Activated naive CD4-positive, alpha-beta T cell treated with Interleukin-2 at 50 U/mL for 16 hours (primary cell): ENCODE results near the gene TMEM47.

Experiments used
- DNase-seq: peaks from one replicate; pipeline ENCODE4 v3.0.0-alpha.2; 2020

The TMEM47 gene

GRCh38 chrX:34656842-34657725 lies at the start of gene TMEM47:
TSS of gene TMEM47 (minus strand) at chrX:34657285. CDS start at chrX:34657029, 256 bp downstream.
- no peak for DNase-seq

GRCh38 chrX:34687095-34687494 lies 30.0 kb upstream of the TMEM47 start:
- DNase-seq, result no peak

GRCh38 chrX:34659575-34659974 lies 2.5 kb upstream of the TMEM47 start:
- no peak for DNase-seq

- no peak for DNase-seq
Observed at GRCh38 chrX:34658326-34658725, 1.2 kb upstream of the TMEM47 start.

GRCh38 chrX:34657726-34658070 lies 613 bp upstream of the TMEM47 start:
- DNase-seq, result no peak

GRCh38 chrX:34656467-34656841 lies 631 bp downstream of the TMEM47 start:
- no peak for DNase-seq

- DNase-seq, result no peak
Observed at GRCh38 chrX:34655501-34656455, 1.3 kb downstream of the TMEM47 start.

GRCh38 chrX:34654696-34655490 lies 2.2 kb downstream of the TMEM47 start:
- DNase-seq, result no peak

GRCh38 chrX:34653811-34654210 lies 3.3 kb downstream of the TMEM47 start:
- no peak for DNase-seq

GRCh38 chrX:34642849-34643248 lies 14.2 kb downstream of the TMEM47 start:
- DNase-seq, result no peak

GRCh38 chrX:34638116-34638515 lies 19.0 kb downstream of the TMEM47 start:
- DNase-seq, result no peak

GRCh38 chrX:34634349-34634748 lies 22.7 kb downstream of the TMEM47 start:
- no peak for DNase-seq

GRCh38 chrX:34632384-34632783 lies 24.7 kb downstream of the TMEM47 start:
- DNase-seq, result no peak

- DNase-seq, result no peak
Observed at GRCh38 chrX:34631479-34632220, 25.4 kb downstream of the TMEM47 start.

GRCh38 chrX:34629572-34629971 lies 27.5 kb downstream of the TMEM47 start:
- DNase-seq, result no peak

- DNase-seq, result no peak
Observed at GRCh38 chrX:34624416-34624815, 32.7 kb downstream of the TMEM47 start.

- no peak for DNase-seq
Observed at GRCh38 chrX:34619920-34620319, 37.2 kb downstream of the TMEM47 start.

GRCh38 chrX:34612036-34612435 lies 45.0 kb downstream of the TMEM47 start:
- no peak for DNase-seq

- no peak for DNase-seq
Observed at GRCh38 chrX:34598362-34598761, 58.7 kb downstream of the TMEM47 start.

GRCh38 chrX:34586936-34587335 lies 70.1 kb downstream of the TMEM47 start:
- DNase-seq, result no peak

- DNase-seq, result no peak
Observed at GRCh38 chrX:34586346-34586911, 70.7 kb downstream of the TMEM47 start.

GRCh38 chrX:34585561-34585960 lies 71.5 kb downstream of the TMEM47 start:
- no peak for DNase-seq
